ENCODE data around the gene POU2F1.
"Not testable (repeated sequence)": the region's sequence is repeated elsewhere in the genome, so short reads cannot be mapped to it uniquely, and the experiment has no call there.

POU2F1 gene

DNA sequence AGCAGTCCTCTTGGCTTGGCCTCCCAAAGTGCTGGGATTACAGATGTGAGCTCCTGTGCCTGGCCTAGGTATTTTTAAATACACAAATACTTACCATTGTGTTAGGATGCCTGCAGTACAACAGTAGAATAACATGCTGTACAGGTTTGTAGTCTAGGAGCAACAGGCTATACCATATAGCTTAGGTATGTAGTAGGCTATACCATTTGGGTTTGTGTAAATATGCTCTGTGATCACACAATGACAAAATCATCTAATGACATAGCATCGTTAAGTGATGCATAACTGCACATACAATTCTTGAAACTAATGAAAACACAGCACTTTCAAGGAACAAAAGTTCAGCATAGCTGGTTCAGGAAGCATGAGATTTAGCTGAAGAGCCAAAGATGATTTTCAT is 12.7 kb downstream of the POU2F1 start:
- DNase-seq: no peak

DNA sequence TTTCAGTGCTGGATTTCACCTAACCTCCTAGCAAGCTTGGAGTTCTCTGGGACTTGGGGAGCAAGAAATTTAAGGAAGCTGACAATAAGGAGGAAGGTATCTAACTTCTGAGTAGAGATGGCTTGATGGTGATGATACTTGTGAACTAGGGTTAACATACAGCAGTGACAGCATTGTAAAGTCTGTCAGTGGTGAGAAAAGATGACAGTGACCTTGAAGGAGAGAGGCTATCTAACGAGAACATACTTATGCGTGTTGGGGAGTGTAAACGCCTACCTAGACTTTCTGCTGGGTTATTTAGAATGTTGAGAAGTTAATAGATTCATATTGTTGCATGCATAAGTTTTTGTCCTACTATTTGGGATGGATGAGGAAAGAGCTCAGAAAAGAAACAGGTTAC is 16.3 kb downstream of the POU2F1 start:
- no peak for DNase-seq

DNA sequence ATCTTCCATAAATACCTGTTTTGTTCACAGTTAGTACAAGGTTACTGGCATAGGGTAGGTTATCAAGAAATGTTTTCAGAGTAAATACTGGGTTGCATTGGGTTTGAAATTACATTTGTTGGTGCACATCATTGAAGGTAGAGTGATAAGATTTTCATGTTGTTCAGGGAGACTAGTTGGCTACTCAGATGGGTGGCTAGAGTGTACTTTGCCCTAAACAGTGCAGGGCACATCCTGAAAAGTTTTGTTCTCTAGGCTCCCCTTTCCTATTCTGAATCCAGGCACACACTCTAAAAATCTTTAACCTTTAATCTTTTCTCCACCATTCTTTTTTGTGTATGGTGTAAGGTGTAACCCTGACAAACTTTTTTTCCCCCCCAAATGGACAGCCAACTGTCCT is 18.0 kb downstream of the POU2F1 start:
- no peak for DNase-seq

- no peak for DNase-seq
Measured at GRCh38 chr1:167239257-167239656, 18.6 kb downstream of the POU2F1 start.

GRCh38 chr1:167244244-167244643 is 23.6 kb downstream of the POU2F1 start:
- DNase-seq: no peak

DNA sequence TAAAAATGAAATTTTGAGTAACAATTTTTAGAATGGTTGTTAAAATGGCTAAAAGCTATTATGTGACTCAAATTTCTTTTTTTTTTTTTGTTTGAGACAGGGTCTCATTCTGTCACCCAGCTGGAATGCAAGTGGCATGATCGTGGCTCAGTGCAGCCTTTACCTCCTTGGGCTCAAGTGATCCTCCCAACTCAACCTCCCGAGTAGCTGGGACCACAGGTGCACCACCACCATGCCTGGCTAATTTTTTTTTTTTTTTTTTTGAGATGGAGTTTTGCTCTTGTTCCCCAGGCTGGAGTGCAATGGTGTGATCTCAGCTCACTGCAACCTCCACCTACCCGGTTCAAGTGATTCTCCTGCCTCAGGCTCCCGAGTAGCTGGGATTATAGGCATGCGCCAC is 24.5 kb downstream of the POU2F1 start:
- not testable (repeated sequence) for DNase-seq

GRCh38 chr1:167246971-167247370 is 26.3 kb downstream of the POU2F1 start:
- no peak for DNase-seq

GRCh38 chr1:167247754-167248153 is 27.1 kb downstream of the POU2F1 start:
- DNase-seq: no peak

DNA sequence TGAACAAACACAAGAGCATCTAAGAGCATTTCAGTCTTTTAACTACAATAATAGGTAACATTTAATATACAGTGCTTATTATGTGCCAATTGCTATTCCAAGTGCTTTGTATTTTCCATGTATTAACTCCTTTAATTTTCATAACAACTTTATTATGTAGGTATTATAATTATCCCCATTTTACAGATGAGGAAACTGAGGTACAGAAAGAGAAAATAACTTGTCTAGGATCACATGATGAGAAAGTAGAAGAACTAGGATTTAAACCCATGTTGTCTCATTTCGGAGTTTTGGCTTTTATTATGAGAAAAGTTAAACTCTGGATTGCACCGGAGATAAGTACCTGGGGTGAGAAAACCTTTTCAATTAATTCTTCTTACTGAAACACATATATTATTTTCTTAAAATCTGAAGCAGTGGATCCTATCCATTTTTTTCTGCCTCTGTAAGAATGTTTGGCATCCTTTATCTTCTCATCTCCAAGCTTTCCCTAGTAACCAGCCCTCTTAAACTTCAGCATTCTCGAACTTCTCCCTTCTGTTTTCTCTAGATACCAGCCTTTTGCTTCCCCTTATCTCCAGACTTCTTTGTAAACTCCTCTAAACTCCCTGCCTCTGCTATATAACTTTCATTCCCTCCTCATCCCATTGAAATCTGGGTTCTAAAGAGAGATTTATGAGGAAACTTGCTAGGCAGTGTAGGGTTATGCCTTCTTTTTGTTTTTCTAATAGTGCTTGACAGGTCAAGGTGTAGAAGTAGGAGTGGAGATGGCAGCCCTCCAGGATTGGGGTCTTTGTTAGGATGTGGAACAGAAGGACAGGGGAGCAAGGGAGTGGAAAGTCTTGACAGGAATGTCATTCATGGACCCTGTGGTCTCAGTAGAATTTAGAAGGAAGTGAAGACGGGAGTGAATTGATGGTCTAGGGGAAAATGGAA is 28.3 kb downstream of the POU2F1 start:
- DNase-seq: no peak

GRCh38 chr1:167249702-167250101 is 29.0 kb downstream of the POU2F1 start:
- no peak for DNase-seq

DNA sequence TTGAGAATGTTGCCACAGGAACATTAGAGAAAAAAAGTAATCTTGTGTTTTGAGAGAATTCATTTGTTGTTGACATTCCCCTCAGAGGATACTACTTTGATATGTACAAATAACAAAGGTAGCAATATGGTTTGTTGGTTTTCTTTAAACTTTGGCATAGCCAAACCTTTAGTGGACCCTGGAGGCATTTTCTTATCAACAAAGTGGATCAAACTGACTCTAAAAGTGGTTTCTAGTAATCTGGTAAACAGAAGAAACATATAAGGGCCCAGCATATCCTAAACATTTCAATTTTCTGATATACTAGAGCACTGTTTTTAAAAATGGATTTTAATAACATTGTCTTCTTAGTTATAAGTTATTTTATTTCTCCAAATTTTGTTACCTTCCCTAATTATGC is 29.8 kb downstream of the POU2F1 start:
- DNase-seq: no peak

- DNase-seq: no peak
Measured at GRCh38 chr1:167251472-167251871, 30.8 kb downstream of the POU2F1 start.

DNA sequence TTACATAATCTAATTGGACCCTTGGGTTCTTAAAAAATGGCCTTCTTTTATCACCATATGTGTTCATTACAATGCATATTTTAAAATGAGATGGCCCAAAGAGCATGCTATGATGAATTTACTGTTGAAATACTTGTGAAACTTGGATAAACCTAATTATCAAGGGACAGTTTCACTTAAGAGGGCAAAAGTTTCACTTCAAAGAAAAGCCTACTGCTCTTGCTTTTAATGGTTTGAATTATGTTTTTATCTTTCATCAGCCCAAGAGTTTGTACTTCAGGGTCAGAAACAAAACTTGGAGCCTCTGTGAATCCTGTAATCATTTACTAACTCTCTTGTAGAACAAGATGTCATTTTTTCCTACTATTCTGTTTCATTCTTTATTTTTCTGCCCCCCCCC is 32.3 kb downstream of the POU2F1 start:
- DNase-seq: no peak

- no peak for DNase-seq
Measured at GRCh38 chr1:167258858-167259257, 38.2 kb downstream of the POU2F1 start.

DNA sequence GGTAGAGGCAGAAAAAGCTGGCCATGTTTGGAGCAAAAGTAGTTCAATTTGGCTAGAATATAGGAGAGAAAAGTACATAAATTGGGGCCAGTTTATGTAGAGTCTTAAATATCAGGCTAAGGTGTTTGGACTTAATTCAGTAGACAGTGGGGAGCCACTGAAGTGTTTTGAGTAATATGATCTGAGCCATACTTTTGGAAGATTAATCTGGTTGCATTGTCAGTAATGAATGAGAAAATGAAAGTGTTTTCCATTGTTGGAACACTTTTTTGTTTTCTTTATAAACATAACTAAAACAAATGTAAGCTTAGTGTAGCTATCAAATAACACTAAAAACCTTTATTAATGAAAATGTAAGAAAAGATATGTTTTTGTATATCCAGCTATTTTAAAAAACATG is 42.1 kb downstream of the POU2F1 start:
- DNase-seq: no peak

DNA sequence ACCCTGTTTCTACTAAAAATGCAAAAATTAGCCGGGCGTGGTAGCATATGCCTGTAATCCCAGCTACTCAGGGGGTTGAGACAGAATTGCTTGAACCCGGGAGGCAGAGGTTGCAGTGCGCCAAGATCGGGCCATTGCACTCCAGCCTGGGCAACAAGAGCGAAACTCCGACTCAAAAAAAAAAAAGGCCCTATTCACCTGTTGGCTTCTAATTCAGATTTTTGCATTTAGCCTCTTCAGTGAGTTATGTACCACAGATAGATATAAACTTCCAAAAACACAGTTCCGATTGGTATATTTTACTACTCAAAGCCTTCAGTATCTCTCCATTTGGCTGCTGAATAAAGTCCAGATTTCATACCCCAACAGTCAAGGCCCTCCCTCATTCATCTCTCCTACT is 42.7 kb downstream of the POU2F1 start:
- DNase-seq: no peak

- DNase-seq: no peak
Measured at GRCh38 chr1:167263819-167264464, 43.3 kb downstream of the POU2F1 start.

- no peak for DNase-seq
Measured at GRCh38 chr1:167266965-167267364, 46.3 kb downstream of the POU2F1 start.

DNA sequence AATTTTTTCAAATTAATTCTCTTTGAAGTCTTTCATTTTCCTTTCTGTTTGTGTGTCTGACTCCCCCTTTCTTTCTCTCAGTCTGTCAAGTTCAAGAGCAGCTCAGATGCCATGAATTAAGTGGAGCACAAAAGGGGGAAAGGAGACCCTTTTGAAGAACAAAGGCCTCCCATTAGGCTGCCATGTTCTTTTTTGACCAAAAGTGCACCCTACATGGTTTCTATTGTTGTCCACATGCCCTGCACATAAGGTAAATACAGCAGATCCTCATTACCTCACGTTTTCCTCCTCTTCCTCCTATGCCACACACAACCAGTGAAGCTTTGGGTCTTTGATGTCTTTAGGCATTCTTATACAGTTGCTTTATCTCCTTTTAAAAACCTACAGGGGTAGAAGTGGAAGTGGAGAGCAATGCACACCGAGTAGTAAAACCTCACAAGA is 47.7 kb downstream of the POU2F1 start:
- no peak for DNase-seq

DNA sequence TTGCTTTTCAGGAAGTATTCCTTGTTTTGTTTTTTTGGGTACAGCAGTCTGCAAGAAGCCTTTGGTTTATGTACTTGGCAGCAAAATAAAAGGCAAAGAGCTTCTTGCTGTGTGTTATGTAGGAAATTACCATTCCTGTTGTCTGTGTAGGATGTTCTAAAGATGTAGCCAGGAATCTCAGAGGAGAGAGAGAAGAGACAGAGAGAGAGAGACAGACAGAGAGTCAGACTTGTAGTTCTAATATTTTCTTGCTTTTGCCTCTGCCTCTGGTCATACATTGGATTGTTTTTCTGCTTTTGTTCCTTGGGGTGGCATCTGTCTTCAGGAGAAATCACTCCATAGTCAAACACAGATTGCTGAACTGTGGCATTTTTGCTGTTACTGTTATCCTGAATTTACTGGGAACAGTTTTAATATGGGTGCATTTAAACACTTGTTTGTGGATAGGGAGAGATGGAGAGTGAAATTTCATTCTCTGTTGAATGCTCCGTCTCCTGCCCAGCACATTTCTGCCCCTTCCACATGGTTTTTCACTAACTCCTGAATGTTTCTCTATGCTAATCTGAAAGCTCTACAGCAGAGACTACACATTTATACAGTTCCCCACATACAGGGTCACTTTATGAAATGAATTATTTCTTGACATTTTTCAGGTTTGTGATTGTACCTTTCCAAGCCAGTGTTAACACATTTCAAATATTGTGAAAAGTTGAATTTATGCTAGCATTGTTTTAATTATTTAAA is 49.8 kb downstream of the POU2F1 start:
- DNase-seq: no peak

DNA sequence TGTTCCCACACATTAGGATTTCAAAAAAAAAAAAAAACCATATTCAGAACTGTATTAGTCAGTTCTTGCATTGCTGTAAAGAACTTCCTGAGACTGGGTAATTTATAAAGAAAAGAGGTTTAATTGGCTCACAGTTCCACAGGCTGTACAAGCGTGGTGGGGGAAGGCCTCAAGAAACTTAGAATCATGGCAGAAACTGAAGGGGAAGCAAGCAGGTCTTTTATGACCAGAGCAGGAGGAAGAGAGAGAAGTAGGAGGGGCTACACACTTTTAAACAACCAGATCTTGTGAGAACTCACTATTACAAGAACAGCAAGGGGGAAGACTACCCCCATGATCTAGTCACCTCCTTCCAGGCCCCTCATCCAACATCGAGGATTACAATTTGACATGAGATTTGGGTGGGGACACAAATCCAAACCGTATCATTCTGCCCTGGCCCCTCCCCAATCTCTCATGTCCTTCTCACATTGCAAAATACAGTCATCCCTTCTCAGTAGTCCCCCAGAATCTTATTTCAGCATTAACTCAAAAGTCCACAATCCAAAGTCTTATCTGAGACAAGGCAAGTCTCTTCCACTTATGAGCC is 51.8 kb downstream of the POU2F1 start:
- DNase-seq: no peak

GRCh38 chr1:167273027-167273800 is 52.5 kb downstream of the POU2F1 start:
- DNase-seq: no peak
